Neutrophil (primary cell): Measurements from ENCODE around the gene HOXD10.

Experiments used
- H3K27ac ChIP-seq: fragments of 200-600 bp; sonication (generic); 2 replicates; pipeline ENCODE4 v1.5.1; 2016; ENCODE audit warnings: mild to moderate bottlenecking, moderate library complexity
- H3K27me3 ChIP-seq: fragments of 200-600 bp; sonication (generic); 2 replicates; pipeline ENCODE4 v1.6.0; 2016; ENCODE audit warnings: mild to moderate bottlenecking
- H3K36me3 ChIP-seq: fragments of 200-600 bp; sonication (generic); 2 replicates; pipeline ENCODE4 v1.5.1; 2017
- H3K4me1 ChIP-seq, 2 experiments: fragments of 200-600 bp in 1 of 2; sonication (generic) in 1 of 2; 1 replicate in 1 of 2; 2 replicates in 1 of 2; pipeline versions ENCODE4 v1.5.1 to v1.6.1; 2013 to 2016; ENCODE audit warnings: low read depth in 1 of 2, low read length in 1 of 2, mild to moderate bottlenecking in 1 of 2, moderate library complexity in 1 of 2; ENCODE audit not compliant: control insufficient read depth in 1 of 2, insufficient read depth in 1 of 2
- H3K4me3 ChIP-seq, 2 experiments: fragments of 200-600 bp in 1 of 2; sonication (generic) in 1 of 2; 1 replicate in 1 of 2; 2 replicates in 1 of 2; pipeline ENCODE4 v1.5.1; 2013 to 2016; ENCODE audit warnings: low read depth in 1 of 2, low read length in 1 of 2, mild to moderate bottlenecking in 1 of 2, moderate library complexity in 1 of 2
- H3K9me3 ChIP-seq: fragments of 200-600 bp; sonication (generic); 2 replicates; pipeline ENCODE4 v1.5.1; 2016
- CTCF ChIP-seq: fragments of 200-600 bp; sonication (generic); IDR thresholded peaks from 2 replicates; pipeline ENCODE4 v1.5.1; 2016; ENCODE audit warnings: antibody characterized with exemption

Gene HOXD10

GRCh38 chr2:176130957-176131847 is 14.6 kb downstream of the HOXD10 start:
- Histone ChIP-seq H3K36me3 (no peaks in the 10 kb centered on the region), H3K4me3 (peak overlapping the region in 1 of 2 experiments; percentile 48), H3K27ac (no peak overlapping the region), H3K9me3 (no peaks in the 10 kb centered on the region), H3K27me3 (peaks cover 100% of the 10 kb centered on the region), H3K4me1 (peaks cover 24 to 31% of the 10 kb centered on the region in 2 experiments)
- no peak for TF ChIP-seq CTCF

GRCh38 chr2:176131848-176132158 is 15.2 kb downstream of the HOXD10 start:
- H3K4me1 ChIP-seq: peaks cover 28 to 37% of the 10 kb centered on the region in 2 experiments
- no peaks in the 10 kb centered on the region for H3K36me3 ChIP-seq
- TF ChIP-seq CTCF: no peak
- peaks cover 100% of the 10 kb centered on the region for H3K27me3 ChIP-seq
- H3K4me3 ChIP-seq: peak overlapping the region in 1 of 2 experiments; percentile 48
- no peaks in the 10 kb centered on the region for H3K9me3 ChIP-seq
- no peak overlapping the region for H3K27ac ChIP-seq

- TF ChIP-seq CTCF: no peak
- no peaks in the 10 kb centered on the region for H3K36me3 ChIP-seq
- H3K9me3 ChIP-seq: no peaks in the 10 kb centered on the region
- H3K27me3 ChIP-seq: peaks cover 100% of the 10 kb centered on the region
- peaks cover 28 to 38% of the 10 kb centered on the region in 2 experiments for H3K4me1 ChIP-seq
- no peak overlapping the region for H3K27ac ChIP-seq
- peak overlapping the region; percentile 22 to 48 for H3K4me3 ChIP-seq
These were observed 15.9 kb downstream of the HOXD10 start for GRCh38 chr2:176132205-176133171.

GRCh38 chr2:176133389-176133788 is 16.8 kb downstream of the HOXD10 start:
- H3K4me1 ChIP-seq: peaks cover 28 to 38% of the 10 kb centered on the region in 2 experiments
- H3K27me3 ChIP-seq: peaks cover 100% of the 10 kb centered on the region
- no peaks in the 10 kb centered on the region for H3K9me3 ChIP-seq
- no peak overlapping the region for H3K27ac ChIP-seq
- H3K4me3 ChIP-seq: no peak overlapping the region
- H3K36me3 ChIP-seq: no peaks in the 10 kb centered on the region
- no peak for TF ChIP-seq CTCF

GRCh38 chr2:176134035-176134434 is 17.5 kb downstream of the HOXD10 start:
- no peak overlapping the region for H3K4me3 ChIP-seq
- peaks cover 100% of the 10 kb centered on the region for H3K27me3 ChIP-seq
- H3K36me3 ChIP-seq: no peaks in the 10 kb centered on the region
- no peak overlapping the region for H3K27ac ChIP-seq
- H3K4me1 ChIP-seq: peaks cover 21 to 36% of the 10 kb centered on the region in 2 experiments
- no peak for TF ChIP-seq CTCF
- no peaks in the 10 kb centered on the region for H3K9me3 ChIP-seq
